Suppressor macrophage (primary cell): ENCODE measurements around the gene DQX1.

Experiments used
- DNase-seq, 4 experiments: peaks; one replicate each; pipeline ENCODE4 v3.0.0-alpha.2; 2020 to 2022

DQX1 gene

GRCh38 chr2:74530239-74531187 is 4.5 kb upstream of the DQX1 start:
- peak; percentile 51 to 68 (median 64) for DNase-seq

GRCh38 chr2:74529357-74530238 is 3.6 kb upstream of the DQX1 start, which contains the start of the genes AUP1 and HTRA2:
Gene AUP1 (minus strand): TSS chr2:74529706. CDS start chr2:74529629, 77 bp downstream.
Gene HTRA2 (plus strand): TSS chr2:74529933. CDS start chr2:74530007, 74 bp downstream.
- peak; percentile 99 to 100 (median 100) for DNase-seq

DNA sequence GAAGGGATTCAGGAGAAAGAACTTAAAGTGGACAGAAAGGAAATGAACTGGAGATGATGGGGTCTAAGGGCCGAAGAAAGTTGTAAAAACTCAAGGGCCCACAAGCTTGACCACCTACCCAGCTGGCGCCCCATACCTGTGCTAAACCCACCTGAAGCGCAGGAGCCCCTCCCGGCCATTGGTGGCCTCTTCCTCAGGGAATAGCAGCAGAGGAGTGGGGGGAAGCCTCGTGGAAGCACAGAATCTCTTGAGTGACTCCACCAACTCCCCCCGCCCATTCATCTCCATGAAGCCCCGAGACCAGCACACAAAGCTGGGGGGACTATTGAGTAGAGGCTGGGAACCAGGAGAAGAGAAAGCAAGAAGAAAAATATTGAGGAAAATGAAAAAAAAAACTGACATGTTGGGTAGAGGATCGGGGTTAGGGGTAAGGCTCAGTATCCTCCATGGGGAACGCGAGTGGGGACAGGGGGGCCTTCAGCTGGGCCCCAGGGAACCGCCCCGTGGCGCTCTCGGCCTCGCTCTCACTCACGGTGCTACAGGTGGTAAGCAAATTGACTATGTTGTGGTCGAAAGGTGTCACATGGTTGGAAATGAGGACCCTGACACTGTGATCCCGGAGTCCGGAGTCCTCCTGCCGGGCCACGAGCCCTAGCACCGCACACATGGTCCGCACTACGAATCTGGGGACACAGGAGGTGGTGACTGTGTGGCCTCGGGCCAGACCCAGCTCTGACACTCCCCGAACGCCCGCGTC is 2.7 kb upstream of the DQX1 start:
- DNase-seq, result no peak

- DNase-seq, result no peak
These were observed 1.7 kb upstream of the DQX1 start for GRCh38 chr2:74527741-74528140.

- no peak for DNase-seq
These were observed 709 bp upstream of the DQX1 start for GRCh38 chr2:74526649-74527230.

GRCh38 chr2:74524955-74525716 is 895 bp downstream of the DQX1 start:
- no peak for DNase-seq

- DNase-seq, result no peak
These were observed 2.0 kb downstream of the DQX1 start for GRCh38 chr2:74524005-74524404.

DNA sequence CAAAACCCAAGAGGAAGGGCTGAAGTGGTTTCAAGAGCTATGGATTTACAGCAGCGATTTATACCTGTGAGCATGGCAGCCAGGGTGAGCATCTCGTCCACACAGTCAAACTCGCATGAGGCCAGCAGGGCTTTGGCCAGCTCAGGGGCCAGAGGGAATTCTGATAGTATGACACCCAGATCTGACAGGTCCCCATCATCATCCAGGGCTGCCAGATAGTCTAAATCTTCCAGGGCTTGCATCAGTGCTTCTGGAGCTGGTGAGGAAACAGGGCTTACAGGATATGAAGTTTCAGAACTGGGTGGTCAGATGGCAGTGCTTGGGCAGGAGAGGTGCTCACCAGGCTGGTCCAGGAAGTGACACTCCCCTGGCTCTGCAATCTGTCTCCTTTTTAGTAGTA is 3.5 kb downstream of the DQX1 start:
- DNase-seq, result no peak

- no peak for DNase-seq
These were observed 9.4 kb downstream of the DQX1 start for GRCh38 chr2:74516650-74517049.

DNA sequence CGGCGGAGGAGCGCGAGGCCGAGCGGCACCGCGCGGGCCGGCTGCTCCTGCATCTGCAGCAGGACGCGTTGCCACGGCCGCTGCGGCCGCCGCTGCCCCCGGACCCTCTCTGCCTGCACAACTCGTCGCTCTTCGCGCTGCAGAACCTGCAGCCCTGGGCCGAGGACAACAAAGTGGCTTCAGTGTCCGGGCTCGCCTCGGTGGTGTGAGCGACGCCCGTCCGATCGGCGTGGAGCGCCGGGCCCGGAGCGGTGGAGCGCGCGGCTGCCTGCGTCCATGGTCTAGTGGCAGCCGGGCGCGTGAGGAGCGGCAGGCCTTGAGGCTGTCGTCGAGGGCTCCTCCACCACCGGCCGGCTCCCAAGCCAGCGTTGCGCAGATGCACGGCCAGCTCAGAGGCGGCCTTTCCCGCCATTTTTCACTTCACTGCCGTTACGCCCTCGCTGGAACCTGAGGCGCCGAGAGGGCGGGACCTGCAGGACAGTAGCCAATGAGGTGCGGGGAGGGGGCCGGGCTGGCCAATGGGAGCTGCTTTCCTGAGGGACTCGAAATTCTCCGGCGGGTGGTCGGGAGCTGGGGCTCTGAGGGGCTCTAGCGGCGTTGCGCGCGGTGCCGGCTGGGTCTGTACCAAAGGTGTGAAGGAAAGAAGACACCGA is 9.9 kb downstream of the DQX1 start:
- peak; percentile 50 to 76 (median 64) for DNase-seq

- peak in 1 of 4 experiments; percentile 15 for DNase-seq
These were observed 10.6 kb downstream of the DQX1 start for GRCh38 chr2:74515271-74515980.

DNA sequence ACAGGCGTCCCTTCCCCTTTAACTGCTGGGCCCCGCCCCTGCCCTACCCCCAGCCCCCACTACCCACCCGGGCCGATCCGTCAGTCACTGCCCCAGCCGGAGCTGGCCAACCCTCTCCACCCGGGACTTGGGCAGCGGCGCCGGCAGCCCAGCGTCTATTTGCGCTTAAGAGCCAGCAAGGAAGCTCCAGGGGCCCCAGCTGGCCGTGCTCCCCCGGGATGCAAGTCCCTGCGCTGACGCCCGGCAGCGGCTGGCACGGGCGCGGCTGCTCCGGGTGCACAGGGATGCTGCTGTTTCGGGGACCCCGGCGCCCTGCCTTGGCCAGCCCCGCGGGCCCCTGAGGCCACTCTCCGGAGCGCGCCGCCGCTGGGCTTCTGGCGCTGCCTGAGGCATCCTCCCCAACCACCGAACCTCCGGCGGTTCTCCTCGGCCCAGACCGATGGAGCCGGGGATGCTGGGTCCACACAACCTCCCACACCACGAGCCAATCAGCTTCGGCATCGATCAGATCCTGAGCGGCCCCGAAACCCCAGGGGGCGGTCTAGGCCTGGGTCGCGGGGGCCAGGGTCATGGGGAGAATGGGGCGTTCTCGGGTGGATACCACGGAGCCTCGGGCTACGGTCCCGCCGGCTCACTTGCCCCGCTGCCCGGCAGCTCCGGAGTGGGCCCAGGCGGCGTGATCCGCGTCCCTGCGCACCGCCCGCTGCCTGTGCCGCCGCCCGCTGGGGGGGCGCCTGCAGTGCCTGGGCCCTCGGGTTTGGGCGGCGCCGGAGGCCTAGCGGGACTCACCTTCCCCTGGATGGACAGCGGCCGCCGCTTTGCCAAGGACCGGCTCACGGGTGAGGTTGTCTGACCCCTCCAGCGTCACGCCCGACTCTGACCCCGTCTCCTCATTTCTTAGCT is 11.4 kb downstream of the DQX1 start, which contains the start of gene TLX2:
Gene TLX2 (plus strand): TSS at position 83 of the 903 bp plus-strand sequence. CDS start 357 bp downstream, at position 440.
- DNase-seq, result peak in 3 of 4 experiments; percentile 18 to 46 (median 39)

GRCh38 chr2:74513605-74514367 is 12.2 kb downstream of the DQX1 start:
- no peak for DNase-seq

GRCh38 chr2:74512744-74513604 is 13.1 kb downstream of the DQX1 start:
- no peak for DNase-seq

DNA sequence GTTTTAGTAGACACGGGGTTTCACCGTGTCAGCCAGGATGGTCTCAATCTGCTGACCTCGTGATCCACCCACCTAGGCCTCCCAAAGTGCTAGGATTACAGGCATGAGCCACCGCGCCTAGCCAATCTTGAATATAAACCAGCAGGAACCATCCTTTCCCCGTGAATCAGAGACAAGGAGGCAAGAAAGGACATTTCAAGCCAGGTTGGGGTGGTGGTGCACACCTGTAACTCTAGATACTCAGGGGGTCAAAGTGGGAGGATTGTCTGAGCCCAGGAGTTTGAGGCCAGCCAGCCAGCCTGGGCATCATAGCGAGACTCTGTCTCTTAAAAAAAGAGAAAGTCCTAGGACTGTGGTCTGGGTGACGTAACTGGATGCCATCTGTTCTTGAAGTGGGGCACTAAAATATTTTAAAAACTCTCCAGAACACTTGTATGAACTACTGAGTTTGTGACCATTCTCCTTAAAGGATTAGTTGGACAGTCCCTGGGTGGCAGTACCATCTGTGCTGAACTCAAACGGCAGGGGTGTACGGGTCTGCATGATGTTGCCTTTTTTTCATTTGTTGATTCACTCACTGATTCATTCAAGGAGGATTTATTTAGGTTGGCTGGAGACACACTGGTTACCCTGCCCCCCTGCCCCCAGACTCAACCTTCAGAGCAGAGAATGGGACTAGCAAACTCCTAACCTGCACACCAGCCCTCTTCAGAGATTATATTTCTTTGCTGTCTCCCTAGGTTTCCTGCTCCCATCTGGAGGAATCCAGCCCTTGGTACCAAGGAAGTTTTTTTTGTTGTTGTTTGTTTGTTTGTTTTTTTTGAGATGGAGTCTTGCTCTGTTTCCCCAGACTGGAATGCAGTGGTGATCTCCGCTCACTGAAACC is 14.7 kb downstream of the DQX1 start:
- no peak for DNase-seq

DNA sequence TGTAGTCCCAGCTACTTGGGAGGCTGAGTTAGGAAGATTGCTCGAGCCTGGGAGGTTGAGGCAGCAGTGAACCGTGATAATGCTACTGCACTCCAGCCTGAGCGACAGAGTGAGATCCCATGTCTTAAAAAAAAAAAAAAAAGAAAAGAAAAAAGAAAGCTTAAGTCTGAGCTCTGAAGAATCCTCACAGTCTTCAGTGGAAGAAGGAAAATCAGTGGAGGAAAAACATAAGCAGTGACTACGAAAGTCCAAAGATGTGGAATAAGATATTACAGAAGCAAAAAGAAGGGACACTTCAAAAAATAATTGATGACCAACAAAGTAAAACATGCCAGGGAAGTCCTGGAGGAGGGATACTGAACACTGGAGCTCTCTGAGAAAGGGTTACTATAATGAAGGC is 15.8 kb downstream of the DQX1 start:
- DNase-seq, result no peak
